ENCODE results near the gene ETV5.
A peak's percentile ranks its signal among the peaks of the same experiment; 100 is the strongest.

The ETV5 gene

GRCh38 chr3:186079925-186080324 lies 29.0 kb downstream of the ETV5 start:
- DNase-seq (ENCODE audit: low read depth): no peak
- TF ChIP-seq, protein P1, sequence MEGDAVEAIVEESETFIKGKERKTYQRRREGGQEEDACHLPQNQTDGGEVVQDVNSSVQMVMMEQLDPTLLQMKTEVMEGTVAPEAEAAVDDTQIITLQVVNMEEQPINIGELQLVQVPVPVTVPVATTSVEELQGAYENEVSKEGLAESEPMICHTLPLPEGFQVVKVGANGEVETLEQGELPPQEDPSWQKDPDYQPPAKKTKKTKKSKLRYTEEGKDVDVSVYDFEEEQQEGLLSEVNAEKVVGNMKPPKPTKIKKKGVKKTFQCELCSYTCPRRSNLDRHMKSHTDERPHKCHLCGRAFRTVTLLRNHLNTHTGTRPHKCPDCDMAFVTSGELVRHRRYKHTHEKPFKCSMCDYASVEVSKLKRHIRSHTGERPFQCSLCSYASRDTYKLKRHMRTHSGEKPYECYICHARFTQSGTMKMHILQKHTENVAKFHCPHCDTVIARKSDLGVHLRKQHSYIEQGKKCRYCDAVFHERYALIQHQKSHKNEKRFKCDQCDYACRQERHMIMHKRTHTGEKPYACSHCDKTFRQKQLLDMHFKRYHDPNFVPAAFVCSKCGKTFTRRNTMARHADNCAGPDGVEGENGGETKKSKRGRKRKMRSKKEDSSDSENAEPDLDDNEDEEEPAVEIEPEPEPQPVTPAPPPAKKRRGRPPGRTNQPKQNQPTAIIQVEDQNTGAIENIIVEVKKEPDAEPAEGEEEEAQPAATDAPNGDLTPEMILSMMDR (IDR thresholded peaks at IDR 0.05; ENCODE audit: insufficient read depth, low read depth, low read length, missing control alignments): no peak
- no peak overlapping the region for H3K4me3 ChIP-seq (ENCODE audit: low read length)

DNA sequence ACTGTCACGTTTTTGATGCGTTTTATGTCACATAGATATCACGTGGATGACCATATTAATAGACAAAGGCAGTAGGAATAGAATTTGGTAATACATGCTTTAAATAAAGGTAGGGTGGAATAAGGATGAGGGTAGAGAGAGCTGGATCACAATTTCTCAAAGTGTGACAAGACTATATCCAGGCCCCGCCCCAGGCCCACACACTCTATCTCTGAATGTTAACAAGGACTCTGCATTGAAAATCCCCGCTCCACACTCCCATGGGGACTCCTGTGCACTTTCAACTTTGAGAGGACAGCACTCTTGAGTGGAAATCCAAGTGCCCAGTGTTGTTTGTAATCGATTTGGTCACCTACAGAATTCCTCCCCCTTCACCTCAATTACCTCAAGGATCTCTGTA lies 31.4 kb downstream of the ETV5 start:
- TF ChIP-seq, protein P1 (IDR thresholded peaks at IDR 0.05; ENCODE audit: insufficient read depth, low read depth, low read length, missing control alignments): no peak
- H3K4me3 ChIP-seq (ENCODE audit: low read length): no peak overlapping the region

DNA sequence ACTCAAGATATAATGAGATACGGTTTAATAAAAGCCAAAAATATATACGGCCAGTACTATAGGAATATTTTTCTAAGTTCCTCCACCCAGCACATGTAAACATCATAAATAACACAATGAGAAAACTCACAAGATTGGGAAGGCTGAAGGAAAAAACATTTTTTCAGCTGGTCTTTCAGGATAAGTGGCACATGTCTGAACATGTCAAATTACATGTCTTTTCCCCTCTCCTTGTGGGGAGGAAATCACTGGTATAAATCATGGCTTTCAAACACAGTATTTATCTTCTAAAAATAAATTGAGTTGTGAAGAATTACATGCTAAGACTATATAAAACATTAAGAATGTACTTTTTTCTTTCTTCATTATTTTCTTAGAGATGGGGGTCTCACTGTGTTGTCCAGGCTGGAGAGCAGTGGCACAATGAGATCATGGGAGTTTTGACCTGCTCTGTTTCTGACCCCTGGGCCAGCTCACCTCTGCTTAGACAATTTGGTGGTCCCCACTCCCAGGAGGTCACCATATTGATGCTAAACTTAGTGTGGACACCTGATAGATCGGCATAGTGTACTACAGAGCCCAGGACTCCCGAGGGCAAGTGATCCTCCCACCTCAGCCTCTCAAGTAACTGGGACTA lies 32.8 kb downstream of the ETV5 start:
- DNase-seq (ENCODE audit: low read depth): peak; percentile 70
- H3K4me3 ChIP-seq (ENCODE audit: low read length): no peak overlapping the region
- TF ChIP-seq, protein P1 (IDR thresholded peaks at IDR 0.05; ENCODE audit: insufficient read depth, low read depth, low read length, missing control alignments): no peak

More for the DNA sequence above, 31.4 kb downstream of the ETV5 start:
- no peak for DNase-seq (ENCODE audit: low read depth)

- TF ChIP-seq, protein P1 (IDR thresholded peaks at IDR 0.05; ENCODE audit: insufficient read depth, low read depth, low read length, missing control alignments): no peak
- H3K4me3 ChIP-seq (ENCODE audit: low read length): no peak overlapping the region
- DNase-seq (ENCODE audit: low read depth): peak; percentile 68
These were observed 33.4 kb downstream of the ETV5 start for GRCh38 chr3:186075489-186075888.

- no peak overlapping the region for H3K4me3 ChIP-seq (ENCODE audit: low read length)
- TF ChIP-seq, protein P1 (IDR thresholded peaks at IDR 0.05; ENCODE audit: insufficient read depth, low read depth, low read length, missing control alignments): no peak
- DNase-seq (ENCODE audit: low read depth): no peak
These were observed 35.2 kb downstream of the ETV5 start for GRCh38 chr3:186073641-186074040.

GRCh38 chr3:186070996-186071395 lies 37.9 kb downstream of the ETV5 start:
- TF ChIP-seq, protein P1 (IDR thresholded peaks at IDR 0.05; ENCODE audit: insufficient read depth, low read depth, low read length, missing control alignments): no peak
- H3K4me3 ChIP-seq (ENCODE audit: low read length): no peak overlapping the region
- DNase-seq (ENCODE audit: low read depth): no peak

GRCh38 chr3:186070550-186070949 lies 38.3 kb downstream of the ETV5 start:
- no peak for DNase-seq (ENCODE audit: low read depth)
- H3K4me3 ChIP-seq (ENCODE audit: low read length): no peak overlapping the region
- TF ChIP-seq, protein P1 (IDR thresholded peaks at IDR 0.05; ENCODE audit: insufficient read depth, low read depth, low read length, missing control alignments): no peak
